CD4-positive, alpha-beta T cell treated with Interleukin-10 for 1 hour (primary cell): ENCODE results near the gene CYP2D6.
"Not testable (repeated sequence)": the region's sequence is repeated elsewhere in the genome, so short reads cannot be mapped to it uniquely, and the experiment has no call there.

Source experiments
- DNase-seq: peaks from one replicate; pipeline ENCODE4 v3.0.0-alpha.2; 2020

Gene CYP2D6

GRCh38 chr22:42130639-42131431, at the start of gene CYP2D6:
Gene CYP2D6, minus strand, starts transcription at chr22:42130810. Its CDS starts 19 bp downstream, at chr22:42130791.
- not testable (repeated sequence) for DNase-seq

- no peak for DNase-seq
Measured at GRCh38 chr22:42179616-42180015, 49.0 kb upstream of the CYP2D6 start.

- no peak for DNase-seq
Measured at GRCh38 chr22:42178910-42179519, 48.4 kb upstream of the CYP2D6 start.

GRCh38 chr22:42177891-42178336, 47.3 kb upstream of the CYP2D6 start:
- no peak for DNase-seq

- DNase-seq = no peak
Measured at GRCh38 chr22:42176255-42176915, 45.8 kb upstream of the CYP2D6 start.

- peak; percentile 35 for DNase-seq
Measured at GRCh38 chr22:42174062-42174461, 43.5 kb upstream of the CYP2D6 start.

GRCh38 chr22:42173183-42173926, 42.7 kb upstream of the CYP2D6 start:
- DNase-seq = no peak

GRCh38 chr22:42172773-42173172, 42.2 kb upstream of the CYP2D6 start:
- no peak for DNase-seq

- no peak for DNase-seq
Measured at GRCh38 chr22:42171946-42172719, 41.5 kb upstream of the CYP2D6 start.

GRCh38 chr22:42171417-42171816, 40.8 kb upstream of the CYP2D6 start:
- DNase-seq = no peak

GRCh38 chr22:42170946-42171345, 40.3 kb upstream of the CYP2D6 start:
- no peak for DNase-seq

GRCh38 chr22:42169055-42169469, 38.5 kb upstream of the CYP2D6 start:
- DNase-seq = peak; percentile 79

- no peak for DNase-seq
Measured at GRCh38 chr22:42168476-42168875, 37.9 kb upstream of the CYP2D6 start.

GRCh38 chr22:42167066-42167465, 36.5 kb upstream of the CYP2D6 start:
- no peak for DNase-seq

- no peak for DNase-seq
Measured at GRCh38 chr22:42164901-42165300, 34.3 kb upstream of the CYP2D6 start.

GRCh38 chr22:42163515-42163914, 32.9 kb upstream of the CYP2D6 start:
- no peak for DNase-seq

GRCh38 chr22:42162728-42163489, 32.3 kb upstream of the CYP2D6 start:
- no peak for DNase-seq

- DNase-seq = no peak
Measured at GRCh38 chr22:42160830-42161696, 30.5 kb upstream of the CYP2D6 start.

- no peak for DNase-seq
Measured at GRCh38 chr22:42160251-42160650, 29.6 kb upstream of the CYP2D6 start.

GRCh38 chr22:42158456-42159132, 28.0 kb upstream of the CYP2D6 start:
- DNase-seq = no peak
